A673 (cell line): ENCODE results near the gene DIP2C. TPM values are rescaled to one million over a fixed set of nuclear protein-coding genes. Genes with fewer than 3 reads are reported as not detected.

ENCODE experiments used
- BruUV-seq: library from RNA; stranded (reverse); fragments of 400-500 nt; replicated peaks from 2 replicates; lab custom pipeline; 2021; lab: Mats Ljungman, UMichigan
- CTCF ChIA-PET: fragments of 300-600 bp; sonication (Branson Sonifier 250); formaldehyde crosslinking; loops from one replicate; lab custom pipeline; 2022; ENCODE audit warnings: antibody characterized with exemption; lab: Charles Lee
- POLR2A ChIA-PET: fragments of 300-600 bp; sonication (Branson Sonifier 250); formaldehyde crosslinking; loops from one replicate; lab custom pipeline; 2022; ENCODE audit warnings: antibody characterized with exemption; ENCODE audit not compliant: low non-redundant PET; lab: Charles Lee
- DNase-seq: peaks from one replicate; pipeline ENCODE4 v3.0.0-alpha.2; 2015; ENCODE audit warnings: low spot score
- H3K27ac ChIP-seq: fragments of 200-600 bp; sonication (generic); 2 replicates; pipeline ENCODE4 v1.5.1; 2016; ENCODE audit warnings: mixed run types, low read depth, mild to moderate bottlenecking, mixed read lengths, antibody characterized with exemption, low read length; ENCODE audit not compliant: poor library complexity, severe bottlenecking
- H3K27me3 ChIP-seq: fragments of 200-600 bp; sonication (generic); replicated peaks from 2 replicates; pipeline ENCODE4 v1.6.1; 2017; ENCODE audit warnings: mixed run types, low read depth, mild to moderate bottlenecking, mixed read lengths, antibody characterized with exemption, low read length; ENCODE audit not compliant: insufficient read depth, poor library complexity
- H3K36me3 ChIP-seq: fragments of 200-600 bp; sonication (generic); 2 replicates; pipeline ENCODE4 v1.6.1; 2016; ENCODE audit warnings: mixed run types, mild to moderate bottlenecking, mixed read lengths, antibody characterized with exemption, low read length; ENCODE audit not compliant: insufficient read depth, poor library complexity, severe bottlenecking
- H3K4me1 ChIP-seq: fragments of 200-600 bp; sonication (generic); 2 replicates; pipeline ENCODE4 v1.6.1; 2017; ENCODE audit warnings: mixed run types, mild to moderate bottlenecking, mixed read lengths, antibody characterized with exemption, low read length; ENCODE audit not compliant: insufficient read depth, poor library complexity, severe bottlenecking
- H3K4me3 ChIP-seq: fragments of 200-600 bp; sonication (generic); 2 replicates; pipeline ENCODE4 v1.5.1; 2016; ENCODE audit warnings: low read depth, mixed run types, mild to moderate bottlenecking, mixed read lengths, low read length; ENCODE audit not compliant: poor library complexity, severe bottlenecking
- H3K9me3 ChIP-seq: fragments of 200-600 bp; sonication (generic); 2 replicates; pipeline ENCODE4 v1.6.1; 2016; ENCODE audit warnings: mixed run types, low read depth, mild to moderate bottlenecking, mixed read lengths, antibody characterized with exemption, low read length; ENCODE audit not compliant: poor library complexity, severe bottlenecking
- CTCF ChIP-seq: fragments of 300-800, 200-600 bp; sonication (generic); conservative IDR thresholded peaks from 2 replicates; pipeline ENCODE4 v1.5.1; 2017; ENCODE audit warnings: low read depth, mild to moderate bottlenecking, antibody characterized with exemption, low read length, moderate library complexity, mixed read lengths
- EZH2 ChIP-seq: fragments of 200-600 bp; sonication (generic); IDR thresholded peaks from 2 replicates; pipeline ENCODE4 v1.6.1; 2017; ENCODE audit warnings: borderline replicate concordance, low read depth, mild to moderate bottlenecking, mixed read lengths, antibody characterized with exemption, low read length; ENCODE audit not compliant: poor library complexity, severe bottlenecking
- intact Hi-C: fragments of 100-400 bp; cut with micrococcal nuclease; formaldehyde crosslinking; loops from one replicate; pipeline ENCODE4 v1.10.0; 2022; ENCODE audit not compliant: unreplicated experiment
- total RNA-seq: library from RNA; stranded (reverse); gene quantifications from 2 replicates; pipeline ENCODE4 v1.2.3, GENCODE V29; 2021

Gene DIP2C
- total RNA-seq, 1 experiment from 2014 or later: 13.2 TPM

- Histone ChIP-seq H3K4me3 (no peak overlapping the region), H3K36me3 (peaks cover 21% of the 10 kb centered on the region), H3K9me3 (no peaks in the 10 kb centered on the region), H3K27ac (no peak overlapping the region), H3K4me1 (no peaks in the 10 kb centered on the region), H3K27me3 (no peaks in the 10 kb centered on the region)
- intact Hi-C loops: no loop called here
- no TSS peak for BruUV-seq
- TF ChIP-seq EZH2 (no peak), CTCF (no peak)
- ChIA-PET POLR2A (no interaction called here), CTCF (no interaction called here)
- no peak for DNase-seq
Observed at GRCh38 chr10:241451-241850, 448.0 kb downstream of the DIP2C start.

GRCh38 chr10:239109-239508 is 450.4 kb downstream of the DIP2C start:
- Histone ChIP-seq H3K27me3 (no peaks in the 10 kb centered on the region), H3K27ac (no peak overlapping the region), H3K4me3 (no peak overlapping the region), H3K36me3 (peaks cover 17% of the 10 kb centered on the region), H3K9me3 (no peaks in the 10 kb centered on the region), H3K4me1 (peaks cover 15% of the 10 kb centered on the region)
- peak; percentile 26; the same call in 1 of the 2 replicates for TF ChIP-seq CTCF
- TF ChIP-seq EZH2: no peak
- no TSS peak for BruUV-seq
- ChIA-PET POLR2A (no interaction called here), CTCF (no interaction called here)
- intact Hi-C loops: no loop called here
- DNase-seq: peak; percentile 45

- POLR2A ChIA-PET: no interaction called here
- CTCF ChIA-PET: no interaction called here
- no TSS peak for BruUV-seq
Observed at GRCh38 chr10:235915-236314, 453.6 kb downstream of the DIP2C start.

More at GRCh38 chr10:235915-236314, 453.6 kb downstream of the DIP2C start:
- H3K9me3 ChIP-seq: no peaks in the 10 kb centered on the region
- no peak overlapping the region for H3K27ac ChIP-seq
- DNase-seq: peak; percentile 43
- intact Hi-C loops: no loop called here
- peaks cover 9% of the 10 kb centered on the region for H3K36me3 ChIP-seq
- no peak overlapping the region for H3K4me3 ChIP-seq
- TF ChIP-seq EZH2: no peak
- no peak for TF ChIP-seq CTCF
- H3K27me3 ChIP-seq: no peaks in the 10 kb centered on the region
- H3K4me1 ChIP-seq: peaks cover 15% of the 10 kb centered on the region
